Neural progenitor cell (in vitro differentiated cells): ENCODE measurements around the gene HS6ST3. TPM values are rescaled to one million over a fixed set of nuclear protein-coding genes. Genes with fewer than 3 reads are reported as not detected.

Experiments
- DNase-seq: peaks from one replicate; pipeline ENCODE4 v3.0.0-alpha.2; 2016; ENCODE audit warnings: low spot score
- H2AFZ ChIP-seq: fragments of 200-600 bp; sonication (generic); replicated peaks from 2 replicates; pipeline ENCODE4 v1.6.1; 2016; ENCODE audit warnings: antibody characterized with exemption
- H3F3A ChIP-seq: fragments of 200-600 bp; sonication (generic); 2 replicates; pipeline ENCODE4 v1.6.1; 2016; ENCODE audit warnings: antibody characterized with exemption, low read depth
- H3K27ac ChIP-seq: fragments of 200-600 bp; sonication (generic); 2 replicates; pipeline ENCODE4 v1.5.1; 2016; ENCODE audit warnings: mild to moderate bottlenecking
- H3K27me3 ChIP-seq: fragments of 200-600 bp; sonication (generic); 2 replicates; pipeline ENCODE4 v1.6.1; 2016; ENCODE audit warnings: mild to moderate bottlenecking, moderate library complexity
- H3K36me3 ChIP-seq: fragments of 200-600 bp; sonication (generic); 2 replicates; pipeline ENCODE4 v1.5.1; 2016
- H3K4me1 ChIP-seq: fragments of 200-600 bp; sonication (generic); 2 replicates; pipeline ENCODE4 v1.6.1; 2016; ENCODE audit warnings: mixed run types
- H3K4me2 ChIP-seq: fragments of 200-600 bp; sonication (generic); 2 replicates; pipeline ENCODE4 v1.6.1; 2016
- H3K4me3 ChIP-seq: fragments of 200-600 bp; sonication (generic); 2 replicates; pipeline ENCODE4 v1.5.1; 2016
- H3K79me2 ChIP-seq: fragments of 200-600 bp; sonication (generic); 2 replicates; pipeline ENCODE4 v1.6.1; 2016; ENCODE audit warnings: low read depth
- H3K9ac ChIP-seq: fragments of 200-600 bp; sonication (generic); 2 replicates; pipeline ENCODE4 v1.6.1; 2016
- H3K9me3 ChIP-seq: fragments of 200-600 bp; sonication (generic); 2 replicates; pipeline ENCODE4 v1.5.1; 2016; ENCODE audit warnings: low read depth
- H4K20me1 ChIP-seq: fragments of 200-600 bp; sonication (generic); 2 replicates; pipeline ENCODE4 v1.6.1; 2016; ENCODE audit warnings: low read depth
- H3K27ac Mint-ChIP-seq: 3 replicates; pipeline ENCODE4 v1.8.0; 2021; ENCODE audit warnings: mixed read lengths
- H3K27me3 Mint-ChIP-seq: 2 replicates; pipeline ENCODE4 v1.8.0; 2022; ENCODE audit warnings: low read depth, mild to moderate bottlenecking, inconsistent platforms, moderate library complexity, mixed read lengths; ENCODE audit not compliant: insufficient read depth
- H3K36me3 Mint-ChIP-seq: 3 replicates; pipeline ENCODE4 v1.8.0; 2021; ENCODE audit warnings: mixed read lengths
- H3K4me1 Mint-ChIP-seq: 3 replicates; pipeline ENCODE4 v1.8.0; 2021; ENCODE audit warnings: mixed read lengths
- H3K4me3 Mint-ChIP-seq: 3 replicates; pipeline ENCODE4 v1.8.0; 2021; ENCODE audit warnings: mild to moderate bottlenecking, moderate library complexity, mixed read lengths
- H3K9me3 Mint-ChIP-seq: 3 replicates; pipeline ENCODE4 v1.8.0; 2020; ENCODE audit warnings: mixed read lengths
- CTCF ChIP-seq: fragments of 200-600 bp; sonication (generic); IDR thresholded peaks from 2 replicates; pipeline ENCODE4 v1.5.1; 2017; ENCODE audit warnings: antibody characterized with exemption, mild to moderate bottlenecking
- EZH2 ChIP-seq: fragments of 200-600 bp; sonication (generic); IDR thresholded peaks from 2 replicates; pipeline ENCODE4 v1.6.1; 2017; ENCODE audit warnings: antibody characterized with exemption, mild to moderate bottlenecking, moderate library complexity
- EZH2phosphoT487 ChIP-seq: fragments of 200-600 bp; sonication (generic); IDR thresholded peaks from 2 replicates; pipeline ENCODE4 v1.6.1; 2017; ENCODE audit warnings: antibody characterized with exemption
- total RNA-seq: library from RNA; depleted of rRNA; stranded (reverse); fragments of >200 nt; gene quantifications from 2 replicates; pipeline ENCODE4 v1.2.3, GENCODE V29; 2015; ENCODE audit warnings: low replicate concordance

HS6ST3 gene
- total RNA-seq, 1 donor from 2014 or later, result 0.39 TPM

- Histone ChIP-seq H3K27me3 (no peaks in the 10 kb centered on the region), H4K20me1 (no peaks in the 10 kb centered on the region), H3K27ac (no peak overlapping the region), H3K4me1 (no peaks in the 10 kb centered on the region), H2AFZ (peak overlapping the region; percentile 62), H3K36me3 (no peaks in the 10 kb centered on the region), H3K79me2 (no peaks in the 10 kb centered on the region), H3F3A (no peaks in the 10 kb centered on the region), H3K9ac (no peak overlapping the region), H3K4me3 (no peak overlapping the region), H3K9me3 (no peaks in the 10 kb centered on the region), H3K4me2 (no peak overlapping the region)
- Mint-ChIP-seq H3K4me3 (no peak overlapping the region), H3K27me3 (peaks cover 2% of the 10 kb centered on the region), H3K4me1 (no peaks in the 10 kb centered on the region), H3K9me3 (no peaks in the 10 kb centered on the region), H3K27ac (no peak overlapping the region), H3K36me3 (no peaks in the 10 kb centered on the region)
- TF ChIP-seq EZH2phosphoT487, result no peak
- TF ChIP-seq CTCF, result peak; percentile 62
- DNase-seq, result peak; percentile 67
Measured at GRCh38 chr13:96141032-96141431, 51.1 kb downstream of the HS6ST3 start.

GRCh38 chr13:96159725-96160124 lies 69.8 kb downstream of the HS6ST3 start:
- H4K20me1 ChIP-seq, result no peaks in the 10 kb centered on the region
- no peaks in the 10 kb centered on the region for H3K4me1 ChIP-seq
- H3K79me2 ChIP-seq, result no peaks in the 10 kb centered on the region
- H3K4me3 ChIP-seq, result no peak overlapping the region
- H3F3A ChIP-seq, result no peaks in the 10 kb centered on the region
- H3K4me2 ChIP-seq, result no peak overlapping the region
- no peaks in the 10 kb centered on the region for H3K4me1 Mint-ChIP-seq
- no peaks in the 10 kb centered on the region for H3K9me3 Mint-ChIP-seq
- TF ChIP-seq EZH2, result no peak
- no peak for TF ChIP-seq CTCF
- no peak for TF ChIP-seq EZH2phosphoT487
- H3K36me3 Mint-ChIP-seq, result no peaks in the 10 kb centered on the region
- H3K9me3 ChIP-seq, result no peaks in the 10 kb centered on the region
- H3K36me3 ChIP-seq, result no peaks in the 10 kb centered on the region
- H3K27me3 ChIP-seq, result no peaks in the 10 kb centered on the region
- DNase-seq, result no peak
- no peak overlapping the region for H3K9ac ChIP-seq
- H3K27ac ChIP-seq, result no peak overlapping the region
- no peak overlapping the region for H3K4me3 Mint-ChIP-seq
- no peak overlapping the region for H2AFZ ChIP-seq
- H3K27me3 Mint-ChIP-seq, result peaks cover 2% of the 10 kb centered on the region
- no peak overlapping the region for H3K27ac Mint-ChIP-seq

GRCh38 chr13:96161141-96161540 lies 71.2 kb downstream of the HS6ST3 start:
- no peak overlapping the region for H3K4me2 ChIP-seq
- no peaks in the 10 kb centered on the region for H3K79me2 ChIP-seq
- no peaks in the 10 kb centered on the region for H3K4me1 Mint-ChIP-seq
- H4K20me1 ChIP-seq, result no peaks in the 10 kb centered on the region
- peaks cover 4% of the 10 kb centered on the region for H3K27me3 Mint-ChIP-seq
- no peak overlapping the region for H3K4me3 Mint-ChIP-seq
- H3K4me3 ChIP-seq, result no peak overlapping the region
- H3K9ac ChIP-seq, result no peak overlapping the region
- no peaks in the 10 kb centered on the region for H3F3A ChIP-seq
- H3K9me3 ChIP-seq, result no peaks in the 10 kb centered on the region
- TF ChIP-seq EZH2 (no peak), CTCF (no peak), EZH2phosphoT487 (no peak)
- no peak for DNase-seq
- H3K27ac Mint-ChIP-seq, result no peak overlapping the region
- H3K4me1 ChIP-seq, result no peaks in the 10 kb centered on the region
- no peaks in the 10 kb centered on the region for H3K36me3 Mint-ChIP-seq
- no peaks in the 10 kb centered on the region for H3K9me3 Mint-ChIP-seq
- no peaks in the 10 kb centered on the region for H3K27me3 ChIP-seq
- H2AFZ ChIP-seq, result no peak overlapping the region
- no peaks in the 10 kb centered on the region for H3K36me3 ChIP-seq
- no peak overlapping the region for H3K27ac ChIP-seq
